ENCODE measurements around the gene LMNTD2.
A peak's percentile ranks its signal among the peaks of the same experiment; 100 is the strongest.
"Not testable (repeated sequence)": the region's sequence is repeated elsewhere in the genome, so short reads cannot be mapped to it uniquely, and the experiment has no call there.

LMNTD2 gene

GRCh38 chr11:574632-575312 lies 14.2 kb upstream of the LMNTD2 start:
- H3K36me3 ChIP-seq (ENCODE audit: control insufficient read depth in 1 of 2, insufficient read depth in 2 of 2, low read depth in 1 of 2, low read length in 2 of 2) = peaks cover 0 to 12% of the 10 kb centered on the region in 2 experiments
- peak overlapping the region; percentile 85 for H3K4me2 ChIP-seq (ENCODE audit: low read length, poor library complexity, severe bottlenecking)
- H4K91ac ChIP-seq (ENCODE audit: low read length) = no peak overlapping the region
- no peak overlapping the region for H4K8ac ChIP-seq (ENCODE audit: low read length)
- H2AFZ ChIP-seq (ENCODE audit: low read depth, low read length) = no peak overlapping the region
- no peak for DNase-seq
- H3K27ac ChIP-seq (ENCODE audit: low read length, poor library complexity, severe bottlenecking) = no peak overlapping the region
- no peak overlapping the region for H3K18ac ChIP-seq (ENCODE audit: low read depth in 1 of 2, low read length in 2 of 2)
- 43% methylated on average over 25 of the region's 25 CpGs for WGBS
- no peak overlapping the region for H2BK5ac ChIP-seq (ENCODE audit: low read depth, low read length, poor library complexity, severe bottlenecking)
- H2BK12ac ChIP-seq (ENCODE audit: low read length in 2 of 2) = no peak overlapping the region
- H3K79me1 ChIP-seq (replicated peaks; ENCODE audit: low read length, poor library complexity, severe bottlenecking) = peaks cover 3% of the 10 kb centered on the region
- no peak overlapping the region for H2BK120ac ChIP-seq (ENCODE audit: low read depth, low read length)
- H2BK15ac ChIP-seq (ENCODE audit: low read depth, poor library complexity, severe bottlenecking) = no peak overlapping the region
- no peak overlapping the region for H2AK5ac ChIP-seq (ENCODE audit: low read length, severe bottlenecking)
- no peak overlapping the region for H3K14ac ChIP-seq (ENCODE audit: low read length in 2 of 2)
- H3K4me3 ChIP-seq (ENCODE audit: insufficient read depth in 1 of 2, low read depth in 1 of 2, low read length in 2 of 2) = peak overlapping the region; percentile 73 to 83
- peaks cover 42% of the 10 kb centered on the region for H3K4me1 ChIP-seq (ENCODE audit: control insufficient read depth, insufficient read depth, low read depth, low read length)
- peaks cover 4 to 7% of the 10 kb centered on the region in 2 experiments for H3K27me3 ChIP-seq (ENCODE audit: control insufficient read depth in 1 of 2, insufficient read depth in 1 of 2, low read length in 2 of 2)
- H3K23ac ChIP-seq (ENCODE audit: low read length in 2 of 2) = peak overlapping the region in 1 of 2 experiments; percentile 2
- peak overlapping the region; percentile 60 for H3K9ac ChIP-seq (ENCODE audit: low read length)
- H3K9me3 ChIP-seq (ENCODE audit: control insufficient read depth, low read length) = no peaks in the 10 kb centered on the region
- no peak overlapping the region for H3K4ac ChIP-seq (ENCODE audit: low read depth in 1 of 2, low read length in 2 of 2)

GRCh38 chr11:574031-574570 lies 13.6 kb upstream of the LMNTD2 start:
- not testable (repeated sequence) for H2BK15ac ChIP-seq (ENCODE audit: low read depth, poor library complexity, severe bottlenecking); H2BK12ac ChIP-seq (ENCODE audit: low read length in 2 of 2); H2AFZ ChIP-seq (ENCODE audit: low read depth, low read length); H3K4ac ChIP-seq (ENCODE audit: low read depth in 1 of 2, low read length in 2 of 2); H3K4me3 ChIP-seq (ENCODE audit: insufficient read depth in 1 of 2, low read depth in 1 of 2, low read length in 2 of 2); H3K9me3 ChIP-seq (ENCODE audit: control insufficient read depth, low read length); H3K18ac ChIP-seq (ENCODE audit: low read depth in 1 of 2, low read length in 2 of 2); H4K8ac ChIP-seq (ENCODE audit: low read length); H3K79me1 ChIP-seq (replicated peaks; ENCODE audit: low read length, poor library complexity, severe bottlenecking); H3K36me3 ChIP-seq (ENCODE audit: control insufficient read depth in 1 of 2, insufficient read depth in 2 of 2, low read depth in 1 of 2, low read length in 2 of 2); H2BK120ac ChIP-seq (ENCODE audit: low read depth, low read length); H3K9ac ChIP-seq (ENCODE audit: low read length); H2AK5ac ChIP-seq (ENCODE audit: low read length, severe bottlenecking); H3K14ac ChIP-seq (ENCODE audit: low read length in 2 of 2); H3K4me2 ChIP-seq (ENCODE audit: low read length, poor library complexity, severe bottlenecking); H4K91ac ChIP-seq (ENCODE audit: low read length); H2BK5ac ChIP-seq (ENCODE audit: low read depth, low read length, poor library complexity, severe bottlenecking); H3K27ac ChIP-seq (ENCODE audit: low read length, poor library complexity, severe bottlenecking); DNase-seq
- WGBS = 52% methylated on average over 13 of the region's 14 CpGs
- H3K23ac ChIP-seq (ENCODE audit: low read length in 2 of 2) = peak overlapping the region in 1 of 2 experiments; percentile 2
- H3K27me3 ChIP-seq (ENCODE audit: control insufficient read depth in 1 of 2, insufficient read depth in 1 of 2, low read length in 2 of 2) = peaks cover 4 to 12% of the 10 kb centered on the region in 2 experiments
- H3K4me1 ChIP-seq (ENCODE audit: control insufficient read depth, insufficient read depth, low read depth, low read length) = peaks cover 42% of the 10 kb centered on the region

DNA sequence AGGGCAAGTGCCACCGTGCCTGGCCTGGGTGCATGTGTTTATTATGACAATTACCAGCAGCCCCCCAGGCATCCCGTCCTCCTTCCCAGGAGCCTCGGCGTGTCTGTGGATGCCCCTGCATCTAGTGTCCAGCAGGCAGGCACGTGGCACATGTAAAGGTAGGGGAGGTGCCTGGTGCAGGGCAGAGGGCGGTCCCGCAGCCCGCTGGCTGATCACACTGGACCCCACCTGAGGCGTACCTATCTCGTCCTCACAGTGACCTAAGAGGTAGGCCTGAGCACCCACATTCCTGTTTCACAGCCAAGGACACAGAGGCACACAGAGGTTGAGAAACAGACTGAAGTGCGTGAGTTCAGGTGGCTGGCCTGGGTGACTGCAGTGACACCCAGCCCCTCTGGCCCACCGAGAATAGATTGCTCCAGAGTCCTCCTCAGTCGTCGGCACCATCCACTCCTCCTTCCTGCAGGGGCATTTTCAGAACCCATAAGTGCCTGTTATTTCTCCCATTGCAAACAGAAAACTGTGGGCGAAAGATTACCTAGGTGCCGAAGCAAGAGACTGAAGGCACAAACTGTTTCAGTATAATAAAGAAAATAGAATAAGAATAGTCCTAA lies 12.7 kb upstream of the LMNTD2 start:
- no peak overlapping the region for H3K27ac ChIP-seq (ENCODE audit: low read length, poor library complexity, severe bottlenecking)
- no peak overlapping the region for H2AFZ ChIP-seq (ENCODE audit: low read depth, low read length)
- H3K9me3 ChIP-seq (ENCODE audit: control insufficient read depth, low read length) = no peaks in the 10 kb centered on the region
- peaks cover 5% of the 10 kb centered on the region for H3K79me1 ChIP-seq (replicated peaks; ENCODE audit: low read length, poor library complexity, severe bottlenecking)
- H3K36me3 ChIP-seq (ENCODE audit: control insufficient read depth in 1 of 2, insufficient read depth in 2 of 2, low read depth in 1 of 2, low read length in 2 of 2) = peaks cover 0 to 4% of the 10 kb centered on the region in 2 experiments
- H4K8ac ChIP-seq (ENCODE audit: low read length) = no peak overlapping the region
- 94% methylated on average over 14 of the region's 16 CpGs for WGBS
- H2BK15ac ChIP-seq (ENCODE audit: low read depth, poor library complexity, severe bottlenecking) = no peak overlapping the region
- peaks cover 4 to 12% of the 10 kb centered on the region in 2 experiments for H3K27me3 ChIP-seq (ENCODE audit: control insufficient read depth in 1 of 2, insufficient read depth in 1 of 2, low read length in 2 of 2)
- H3K4me1 ChIP-seq (ENCODE audit: control insufficient read depth, insufficient read depth, low read depth, low read length) = peaks cover 36% of the 10 kb centered on the region
- no peak overlapping the region for H2AK5ac ChIP-seq (ENCODE audit: low read length, severe bottlenecking)
- H3K4me3 ChIP-seq (ENCODE audit: insufficient read depth in 1 of 2, low read depth in 1 of 2, low read length in 2 of 2) = no peak overlapping the region
- no peak overlapping the region for H4K91ac ChIP-seq (ENCODE audit: low read length)
- no peak overlapping the region for H2BK12ac ChIP-seq (ENCODE audit: low read length in 2 of 2)
- H3K14ac ChIP-seq (ENCODE audit: low read length in 2 of 2) = no peak overlapping the region
- no peak overlapping the region for H3K4me2 ChIP-seq (ENCODE audit: low read length, poor library complexity, severe bottlenecking)
- no peak overlapping the region for H2BK120ac ChIP-seq (ENCODE audit: low read depth, low read length)
- H3K18ac ChIP-seq (ENCODE audit: low read depth in 1 of 2, low read length in 2 of 2) = no peak overlapping the region
- DNase-seq = no peak
- H3K4ac ChIP-seq (ENCODE audit: low read depth in 1 of 2, low read length in 2 of 2) = no peak overlapping the region
- no peak overlapping the region for H3K9ac ChIP-seq (ENCODE audit: low read length)
- no peak overlapping the region for H2BK5ac ChIP-seq (ENCODE audit: low read depth, low read length, poor library complexity, severe bottlenecking)
- no peak overlapping the region for H3K23ac ChIP-seq (ENCODE audit: low read length in 2 of 2)

GRCh38 chr11:571802-572185 lies 11.3 kb upstream of the LMNTD2 start:
- H2AK5ac ChIP-seq (ENCODE audit: low read length, severe bottlenecking) = no peak overlapping the region
- H3K79me1 ChIP-seq (replicated peaks; ENCODE audit: low read length, poor library complexity, severe bottlenecking) = peaks cover 13% of the 10 kb centered on the region
- H3K18ac ChIP-seq (ENCODE audit: low read depth in 1 of 2, low read length in 2 of 2) = no peak overlapping the region
- H3K23ac ChIP-seq (ENCODE audit: low read length in 2 of 2) = no peak overlapping the region
- no peak overlapping the region for H3K4ac ChIP-seq (ENCODE audit: low read depth in 1 of 2, low read length in 2 of 2)
- peaks cover 4 to 12% of the 10 kb centered on the region in 2 experiments for H3K27me3 ChIP-seq (ENCODE audit: control insufficient read depth in 1 of 2, insufficient read depth in 1 of 2, low read length in 2 of 2)
- DNase-seq = no peak
- H3K4me1 ChIP-seq (ENCODE audit: control insufficient read depth, insufficient read depth, low read depth, low read length) = peaks cover 38% of the 10 kb centered on the region
- H2BK120ac ChIP-seq (ENCODE audit: low read depth, low read length) = no peak overlapping the region
- H3K4me3 ChIP-seq (ENCODE audit: insufficient read depth in 1 of 2, low read depth in 1 of 2, low read length in 2 of 2) = no peak overlapping the region
- H2BK12ac ChIP-seq (ENCODE audit: low read length in 2 of 2) = no peak overlapping the region
- no peak overlapping the region for H3K4me2 ChIP-seq (ENCODE audit: low read length, poor library complexity, severe bottlenecking)
- no peak overlapping the region for H2BK15ac ChIP-seq (ENCODE audit: low read depth, poor library complexity, severe bottlenecking)
- no peaks in the 10 kb centered on the region for H3K9me3 ChIP-seq (ENCODE audit: control insufficient read depth, low read length)
- WGBS = 80% methylated on average over 8 of the region's 8 CpGs
- peak overlapping the region; percentile 43 for H4K91ac ChIP-seq (ENCODE audit: low read length)
- H2BK5ac ChIP-seq (ENCODE audit: low read depth, low read length, poor library complexity, severe bottlenecking) = no peak overlapping the region
- H2AFZ ChIP-seq (ENCODE audit: low read depth, low read length) = no peak overlapping the region
- H3K36me3 ChIP-seq (ENCODE audit: control insufficient read depth in 1 of 2, insufficient read depth in 2 of 2, low read depth in 1 of 2, low read length in 2 of 2) = peaks cover 0 to 9% of the 10 kb centered on the region in 2 experiments
- no peak overlapping the region for H3K9ac ChIP-seq (ENCODE audit: low read length)
- no peak overlapping the region for H3K27ac ChIP-seq (ENCODE audit: low read length, poor library complexity, severe bottlenecking)
- no peak overlapping the region for H4K8ac ChIP-seq (ENCODE audit: low read length)
- peak overlapping the region in 1 of 2 experiments; percentile 14 for H3K14ac ChIP-seq (ENCODE audit: low read length in 2 of 2)
